T-helper 2 cell (primary cell): ENCODE measurements around the gene STEAP3.

Experiments
- DNase-seq, 5 experiments: peaks; one replicate each; pipeline versions ENCODE4 v3.0.0 to v3.0.0-alpha.2; 2012 to 2022

The STEAP3 gene

DNA sequence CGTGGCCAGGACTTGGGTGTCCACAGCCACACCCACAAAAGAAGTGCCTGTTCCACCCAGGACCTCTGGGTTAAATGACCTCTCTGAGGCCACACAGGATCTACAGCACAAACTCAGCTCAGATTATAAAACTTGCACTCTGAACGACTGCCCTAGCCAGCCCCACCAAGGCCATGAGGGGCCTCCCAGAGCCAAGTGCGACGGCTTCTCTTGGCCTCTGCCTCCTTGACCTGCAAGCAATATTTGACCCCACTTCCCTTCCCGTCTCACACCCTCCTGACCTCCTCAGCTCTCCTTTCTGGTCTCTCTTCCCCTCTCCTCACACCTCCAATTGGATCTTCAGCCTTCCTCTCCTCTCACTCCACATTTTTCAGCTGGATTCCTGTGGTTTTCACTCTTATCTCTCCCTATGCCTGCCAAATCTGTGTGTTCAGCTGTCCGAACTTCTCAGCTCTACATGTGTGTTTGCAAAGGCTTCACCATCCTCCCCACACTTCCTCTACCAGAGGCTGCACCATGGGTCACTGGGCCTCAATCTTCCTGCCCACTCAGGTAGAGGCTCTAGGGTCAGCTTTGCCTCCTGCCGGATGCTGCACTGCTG, 25.3 kb upstream of the STEAP3 start:
- DNase-seq: no peak

DNA sequence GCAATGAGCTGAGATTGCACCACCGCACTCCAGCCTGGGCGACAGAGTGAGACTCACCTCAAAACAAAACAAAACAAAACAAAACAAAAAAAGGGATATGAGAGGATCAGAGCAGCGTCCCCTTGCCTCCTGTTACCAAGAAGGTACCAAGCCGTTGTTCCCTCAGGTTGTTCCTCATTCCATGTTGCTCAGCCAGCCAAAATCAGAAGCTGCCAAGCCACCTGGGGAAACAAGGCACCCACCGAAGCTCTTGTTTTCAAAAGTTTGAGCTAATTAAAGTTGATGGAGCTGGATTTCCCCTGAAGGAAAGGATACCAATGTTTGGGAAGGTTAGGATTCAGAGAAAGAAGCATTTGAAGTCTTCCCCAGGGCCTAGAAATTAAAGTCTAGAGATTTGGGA, 21.8 kb upstream of the STEAP3 start:
- no peak for DNase-seq

GRCh38 chr2:119202610-119203310, 20.9 kb upstream of the STEAP3 start:
- no peak for DNase-seq

- DNase-seq: no peak
Observed at GRCh38 chr2:119204525-119204924, 19.1 kb upstream of the STEAP3 start.

DNA sequence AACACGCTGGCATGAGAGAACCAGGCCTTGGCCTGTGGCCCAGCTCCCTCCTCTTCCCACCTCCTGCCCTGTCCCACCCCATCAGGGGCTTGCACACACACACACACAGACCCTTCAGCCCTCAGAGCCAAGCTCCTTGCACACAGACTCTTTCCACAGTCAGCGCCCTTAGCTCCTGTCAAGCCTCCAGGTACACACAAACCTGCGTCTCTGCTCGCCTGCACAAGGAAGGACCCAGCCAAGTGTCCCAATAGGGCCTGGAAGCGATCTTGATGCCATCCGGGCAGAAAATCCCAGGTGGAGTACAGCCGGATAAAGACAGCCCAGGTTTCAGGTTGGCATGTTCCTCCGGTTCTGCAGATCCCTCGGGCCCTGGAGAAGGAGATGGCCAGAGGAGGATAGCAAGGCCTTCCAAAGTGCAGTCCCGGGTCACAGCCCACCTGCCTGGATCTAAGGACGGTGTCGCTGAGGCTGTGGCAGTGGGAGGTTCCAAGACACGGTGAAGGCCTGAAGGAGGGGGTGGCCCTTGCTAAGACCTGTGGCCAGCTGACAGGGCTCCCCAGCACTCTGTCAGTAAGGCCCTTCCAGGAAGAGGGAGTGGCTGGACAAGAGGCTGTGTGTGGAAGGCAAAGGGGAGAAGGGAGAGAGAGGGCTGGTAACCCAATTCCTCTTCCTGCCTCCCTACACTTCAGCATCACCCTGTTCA, 18.5 kb upstream of the STEAP3 start:
- no peak for DNase-seq

DNA sequence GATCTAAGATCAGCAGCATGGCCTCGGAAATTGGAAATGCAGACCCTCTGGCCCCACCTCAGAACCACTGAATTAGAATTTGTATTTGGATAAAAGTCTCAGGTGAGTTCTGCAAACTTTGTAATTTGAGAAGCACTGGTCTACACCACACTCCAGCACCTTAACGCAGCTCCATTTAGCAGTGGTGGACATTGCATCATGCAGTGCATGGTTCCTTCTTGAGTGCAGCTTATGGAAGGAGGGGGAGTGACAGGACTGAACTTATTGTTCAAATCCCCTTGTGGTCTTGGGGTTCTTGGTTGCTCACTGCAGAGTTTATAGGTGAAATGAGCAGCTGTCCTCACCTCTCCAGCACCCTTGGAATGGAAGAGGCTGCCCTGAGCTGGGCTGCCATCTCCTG, 17.4 kb upstream of the STEAP3 start:
- no peak for DNase-seq

GRCh38 chr2:119207447-119207846, 16.2 kb upstream of the STEAP3 start:
- no peak for DNase-seq

GRCh38 chr2:119208791-119209203, 14.8 kb upstream of the STEAP3 start:
- no peak for DNase-seq

- DNase-seq: no peak
Observed at GRCh38 chr2:119212139-119212800, 11.4 kb upstream of the STEAP3 start.

DNA sequence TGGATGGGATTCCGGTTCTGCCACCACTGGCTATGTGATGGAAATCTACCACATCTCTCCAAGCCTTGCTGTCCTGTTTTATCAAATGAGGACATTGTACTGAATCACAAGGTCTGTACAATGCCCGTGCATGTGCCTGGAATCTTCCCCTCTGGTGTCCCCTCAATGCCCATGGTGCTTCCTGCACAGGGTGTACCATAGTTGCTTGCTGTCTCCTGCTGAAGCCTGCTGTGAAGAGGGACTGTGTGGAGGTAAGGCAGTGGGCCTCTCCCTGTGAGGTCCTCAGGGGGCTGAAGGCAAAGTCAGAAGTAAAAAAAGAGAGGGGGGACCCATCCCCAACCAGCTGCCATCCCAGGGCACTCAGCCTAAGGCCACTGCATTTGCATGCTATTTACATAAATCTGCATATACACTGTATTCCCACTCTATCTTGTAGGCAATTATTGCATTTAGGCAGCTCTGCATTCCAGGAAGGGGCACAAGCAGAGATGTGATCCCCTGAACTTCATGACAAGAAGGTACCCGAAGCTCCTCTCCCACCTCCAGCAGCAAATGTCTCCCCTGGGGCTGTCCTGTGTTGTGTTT, 9.1 kb upstream of the STEAP3 start:
- DNase-seq: no peak

GRCh38 chr2:119216994-119217393, 6.6 kb upstream of the STEAP3 start:
- no peak for DNase-seq

DNA sequence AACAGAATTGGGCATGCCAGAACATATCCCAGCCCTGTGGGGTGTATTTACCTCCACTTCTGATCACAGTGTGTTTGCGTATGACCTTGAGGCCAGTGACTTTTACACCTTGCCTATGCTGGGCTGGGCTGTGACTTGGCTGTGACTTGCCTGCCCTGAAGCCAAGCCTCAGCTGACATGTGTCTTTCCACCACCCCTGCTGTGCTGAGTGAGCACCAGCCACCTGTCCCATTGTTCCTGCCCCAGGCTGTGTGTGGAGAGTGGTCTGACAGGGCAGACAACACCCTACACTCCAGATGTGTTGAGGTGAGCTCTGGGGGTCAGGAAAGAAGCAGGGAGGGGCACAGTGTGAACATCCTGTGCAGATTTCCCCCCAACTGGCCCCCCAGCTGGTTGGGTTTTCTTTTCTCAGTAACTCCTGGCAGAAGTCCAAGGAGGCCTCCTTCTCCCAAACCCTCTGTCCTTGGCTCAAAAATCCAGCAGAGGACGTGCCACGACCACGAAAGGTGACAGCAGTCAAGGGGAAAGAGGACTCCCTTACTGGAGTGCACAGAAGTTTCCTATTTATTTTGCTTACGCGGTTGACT, 5.1 kb upstream of the STEAP3 start:
- no peak for DNase-seq

DNA sequence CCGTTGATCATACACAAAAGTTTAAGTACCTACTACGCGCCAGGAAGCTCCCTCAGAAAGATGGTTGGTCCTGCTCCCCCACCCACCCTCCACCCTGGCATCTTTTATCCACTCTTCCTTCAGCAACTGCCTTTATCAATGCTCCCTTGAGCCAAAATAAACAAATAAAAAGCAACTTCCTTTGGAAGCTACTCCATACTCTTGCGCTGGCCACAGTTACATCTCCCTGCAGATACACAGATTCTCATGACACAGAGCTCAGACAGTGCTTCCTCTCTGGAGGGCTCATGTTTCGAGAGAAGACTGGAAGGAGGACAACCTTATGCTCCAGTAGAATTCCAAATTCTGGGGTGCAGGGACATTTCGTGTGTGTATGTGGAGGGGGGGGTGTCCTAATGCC, 3.8 kb upstream of the STEAP3 start:
- DNase-seq: no peak

- DNase-seq: no peak
Observed at GRCh38 chr2:119220720-119221301, 2.8 kb upstream of the STEAP3 start.

DNA sequence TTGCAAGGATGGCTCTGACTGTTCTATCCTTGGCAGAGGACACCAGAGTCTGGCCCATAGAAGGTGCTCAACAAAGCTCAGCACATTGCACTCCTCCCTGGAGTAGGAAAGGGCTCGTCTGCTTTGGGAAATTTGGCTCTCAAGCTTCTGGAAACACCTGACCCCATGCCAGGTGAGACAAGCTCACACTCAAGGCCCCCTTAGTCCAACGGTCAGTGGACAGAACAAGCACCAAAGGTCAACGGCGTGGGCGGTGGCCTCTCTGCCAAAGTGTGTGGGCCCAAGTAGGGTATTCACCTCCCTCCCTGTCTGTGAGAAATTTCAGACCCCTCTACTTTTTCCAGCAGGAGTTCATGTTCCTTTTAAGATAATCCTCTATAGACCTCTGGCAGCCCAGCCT, 2.0 kb upstream of the STEAP3 start:
- no peak for DNase-seq

DNA sequence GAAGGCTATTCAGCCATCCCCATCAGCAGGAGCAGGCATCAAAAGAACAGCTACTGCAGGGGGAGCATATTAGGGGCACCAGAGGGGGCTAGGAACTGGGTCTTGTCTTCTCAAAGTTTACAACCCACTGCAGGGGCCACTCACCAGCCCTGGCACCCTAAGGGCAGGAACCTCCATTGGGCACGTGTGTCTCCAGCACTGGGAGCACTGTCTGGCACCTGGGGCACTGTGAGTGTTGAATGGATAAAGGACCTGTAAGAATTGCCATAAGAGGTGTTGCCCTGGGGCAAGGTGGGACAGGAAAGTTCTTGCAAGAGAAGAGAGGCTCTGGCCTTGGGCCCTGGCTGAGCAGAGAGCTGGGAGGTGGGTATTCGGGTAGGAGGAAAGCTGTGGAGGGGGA, 1.4 kb upstream of the STEAP3 start:
- DNase-seq: no peak

- no peak for DNase-seq
Observed at GRCh38 chr2:119222863-119223520, 642 bp upstream of the STEAP3 start.

- DNase-seq: no peak
Observed at GRCh38 chr2:119224391-119225104, 914 bp downstream of the STEAP3 start.

DNA sequence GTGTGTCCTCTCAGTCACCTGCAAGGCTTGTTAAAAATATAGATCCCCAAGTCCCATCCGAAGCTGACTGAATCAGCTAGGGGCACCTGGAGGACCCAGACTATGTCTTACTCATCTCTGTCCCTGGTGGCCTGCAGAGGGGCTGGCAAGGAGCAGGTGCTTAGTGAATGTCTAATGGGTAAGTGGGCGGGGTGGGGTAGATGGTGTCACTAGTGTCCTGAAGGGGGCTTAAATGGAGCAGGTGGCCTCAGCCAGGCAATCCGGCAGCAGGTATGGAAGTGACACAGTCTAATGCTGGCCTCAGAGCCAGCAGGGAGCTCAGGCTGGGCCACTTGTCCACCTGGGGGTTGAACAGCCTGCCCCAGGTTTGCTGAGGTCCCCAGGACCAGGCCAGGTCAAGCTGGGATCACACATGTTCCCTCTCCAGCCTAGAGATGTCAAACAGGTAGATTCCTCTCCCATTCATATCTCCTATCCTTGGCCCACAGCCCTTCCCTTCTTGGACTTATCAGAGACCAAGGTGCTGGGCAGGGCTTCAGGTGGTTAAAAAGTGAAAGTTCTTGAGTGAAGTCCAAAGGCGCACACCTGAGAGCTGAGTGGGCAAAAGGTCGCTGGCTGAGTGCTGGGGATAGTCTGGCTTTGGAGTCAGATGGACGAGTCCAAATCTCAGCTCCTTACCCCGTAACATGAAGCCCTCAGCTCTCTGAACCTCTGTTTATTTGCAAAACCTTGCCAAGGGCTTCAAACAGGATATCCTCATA, 1.7 kb downstream of the STEAP3 start:
- DNase-seq: no peak

GRCh38 chr2:119225926-119226325, 2.3 kb downstream of the STEAP3 start:
- DNase-seq: no peak
